Stimulated activated CD4-positive, alpha-beta T cell treated with anti-CD3 and anti-CD28 coated beads, Interleukin-12 subunit alpha, Interleukin-12 subunit beta, amount 100 ng/mL, for 24 hours (primary cell): ENCODE results near the gene KDM4C.

ENCODE experiments used
- DNase-seq, 2 experiments: peaks; one replicate each; pipeline ENCODE4 v3.0.0-alpha.2; 2020; ENCODE audit warnings: low read depth in 2 of 2

Gene KDM4C

GRCh38 chr9:7037176-7037575 lies 279.4 kb downstream of the KDM4C start:
- no peak for DNase-seq

GRCh38 chr9:7042124-7042523 lies 284.4 kb downstream of the KDM4C start:
- no peak for DNase-seq

DNA sequence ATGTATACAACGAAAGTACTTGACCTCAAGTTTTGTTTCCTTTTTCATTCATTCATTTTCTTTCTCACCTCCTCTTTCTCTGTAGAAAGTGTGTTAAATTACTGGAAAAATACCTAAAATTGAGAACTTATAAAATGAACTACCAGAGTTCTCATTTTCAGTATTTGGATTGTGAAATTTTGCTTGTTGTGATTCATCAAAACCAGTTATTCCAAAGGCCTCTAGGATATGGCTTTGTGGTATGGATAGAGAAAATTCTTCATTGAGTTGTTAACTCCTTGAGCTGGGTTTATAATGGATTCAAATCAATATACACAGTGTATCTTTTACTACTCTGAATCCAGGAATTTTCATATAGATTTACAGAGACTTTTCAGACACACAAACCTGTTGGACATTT lies 287.6 kb downstream of the KDM4C start:
- no peak for DNase-seq

DNA sequence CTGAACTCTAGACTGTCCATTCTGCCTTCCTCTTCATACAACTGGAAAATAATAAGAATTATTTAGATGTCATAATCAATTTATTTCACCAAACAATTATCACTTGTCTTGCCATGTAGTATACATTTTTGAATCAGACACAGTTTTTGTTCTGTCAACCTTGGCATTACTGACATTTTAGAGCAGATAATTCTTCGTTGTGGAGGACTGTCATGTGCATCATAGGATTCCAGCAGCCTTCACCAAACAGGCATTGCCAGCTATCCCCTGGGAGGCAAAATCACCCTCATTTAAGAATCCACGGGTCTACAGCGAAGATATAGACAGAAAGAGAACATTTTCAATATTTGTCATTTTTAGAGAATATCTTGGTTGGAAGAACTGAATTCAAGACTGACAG lies 293.9 kb downstream of the KDM4C start:
- no peak for DNase-seq

- no peak for DNase-seq
Observed at GRCh38 chr9:7053903-7054302, 296.1 kb downstream of the KDM4C start.

- no peak for DNase-seq
Observed at GRCh38 chr9:7055171-7055903, 297.6 kb downstream of the KDM4C start.

- no peak for DNase-seq
Observed at GRCh38 chr9:7056254-7056653, 298.5 kb downstream of the KDM4C start.

DNA sequence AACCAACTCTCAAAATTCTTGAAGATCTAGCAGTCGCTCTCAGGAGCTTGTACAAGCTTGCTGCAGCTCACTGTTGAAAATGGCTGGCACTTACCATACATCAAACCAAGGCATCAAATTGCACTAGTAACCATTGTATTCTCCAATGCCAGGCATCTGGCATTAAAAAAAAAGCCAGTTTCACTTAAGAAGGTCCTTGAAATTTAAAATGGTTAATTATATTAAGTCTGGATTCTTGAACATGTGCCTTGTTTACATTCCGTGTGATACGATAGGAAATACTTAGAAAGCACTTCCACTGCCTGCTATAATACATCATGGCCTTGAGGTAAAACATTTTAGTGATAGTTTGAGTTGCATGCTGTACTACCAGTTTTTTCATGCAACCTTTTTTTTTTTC lies 300.7 kb downstream of the KDM4C start:
- no peak for DNase-seq

GRCh38 chr9:7067169-7067568 lies 309.4 kb downstream of the KDM4C start:
- DNase-seq: no peak

DNA sequence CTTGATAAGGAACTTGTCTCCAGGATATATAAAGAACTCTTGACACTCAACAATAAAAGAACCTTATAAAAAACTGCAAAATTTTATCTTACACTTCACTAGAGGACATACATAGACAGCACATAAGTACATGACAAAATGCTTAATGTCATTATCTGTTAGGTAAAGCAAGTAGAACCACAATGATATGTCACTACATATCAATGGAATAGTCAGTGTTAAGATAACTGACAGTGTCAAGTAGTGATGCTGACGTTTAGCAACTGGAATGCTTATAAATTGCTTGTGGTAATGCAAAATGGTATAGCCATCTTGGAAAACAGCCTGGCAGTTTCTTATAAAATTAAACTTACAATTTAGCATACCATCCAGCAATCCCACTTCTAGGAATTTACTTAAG lies 314.1 kb downstream of the KDM4C start:
- DNase-seq: no peak

GRCh38 chr9:7073706-7074105 lies 315.9 kb downstream of the KDM4C start:
- no peak for DNase-seq

DNA sequence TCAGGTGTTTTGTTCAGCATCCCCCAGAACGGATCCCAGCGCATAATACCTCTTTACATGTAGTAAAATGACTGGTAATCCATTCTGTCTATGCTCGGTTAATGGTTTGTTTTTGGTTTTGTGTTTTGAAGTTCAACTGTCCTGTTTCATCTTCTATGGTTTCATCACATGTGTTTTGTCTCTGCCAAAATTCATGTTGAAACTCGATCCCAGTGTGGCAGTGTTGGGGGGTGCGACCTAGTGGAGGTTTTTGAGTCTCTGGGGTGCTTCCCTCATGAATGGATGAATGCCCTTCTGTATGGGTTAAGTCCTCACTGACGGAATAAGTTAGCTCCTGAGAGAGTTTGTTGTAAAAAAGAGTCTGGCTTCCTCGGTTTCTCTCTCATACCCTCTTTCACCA lies 317.4 kb downstream of the KDM4C start:
- DNase-seq: no peak

DNA sequence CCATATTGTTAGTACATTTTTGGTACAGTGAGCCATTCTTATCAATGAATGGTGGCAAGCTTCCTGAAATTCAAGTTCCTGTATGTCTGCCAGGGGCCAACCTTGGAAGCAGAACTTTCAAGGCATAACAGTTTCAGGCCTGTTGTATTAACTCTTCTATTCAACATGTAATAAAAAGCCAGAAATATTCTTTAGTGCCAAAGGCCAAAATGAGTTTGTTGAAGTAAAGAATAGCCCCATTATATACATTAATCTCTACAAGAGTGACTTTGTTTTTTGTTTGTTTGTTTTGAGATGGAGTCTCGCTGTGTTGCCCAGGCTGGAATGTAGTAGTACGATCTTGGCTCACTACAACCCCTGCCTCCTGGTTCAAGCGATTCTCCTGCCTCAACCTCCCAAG lies 321.3 kb downstream of the KDM4C start:
- no peak for DNase-seq

GRCh38 chr9:7081065-7081600 lies 323.4 kb downstream of the KDM4C start:
- DNase-seq: no peak

- DNase-seq: no peak
Observed at GRCh38 chr9:7083192-7083591, 325.4 kb downstream of the KDM4C start.

- no peak for DNase-seq
Observed at GRCh38 chr9:7085357-7085756, 327.6 kb downstream of the KDM4C start.

DNA sequence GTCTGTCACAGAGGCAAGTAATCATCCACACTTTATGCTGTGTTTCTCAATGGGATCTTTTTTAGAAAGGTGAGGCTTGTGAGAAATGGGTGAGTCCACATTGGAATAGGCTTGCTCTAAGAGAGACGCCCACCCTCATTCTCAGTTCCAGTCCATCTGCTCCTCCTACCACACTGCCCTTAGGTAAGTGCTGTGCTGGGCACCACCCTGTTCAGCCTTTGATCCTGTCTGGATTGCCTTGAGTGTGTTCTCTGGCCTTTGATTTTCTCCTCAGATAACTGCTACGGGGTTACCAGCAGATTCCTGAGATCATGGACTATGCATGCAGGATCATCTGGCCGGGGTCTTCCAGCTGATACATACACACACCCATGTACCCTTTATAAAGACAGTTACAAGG lies 328.6 kb downstream of the KDM4C start:
- DNase-seq: no peak

DNA sequence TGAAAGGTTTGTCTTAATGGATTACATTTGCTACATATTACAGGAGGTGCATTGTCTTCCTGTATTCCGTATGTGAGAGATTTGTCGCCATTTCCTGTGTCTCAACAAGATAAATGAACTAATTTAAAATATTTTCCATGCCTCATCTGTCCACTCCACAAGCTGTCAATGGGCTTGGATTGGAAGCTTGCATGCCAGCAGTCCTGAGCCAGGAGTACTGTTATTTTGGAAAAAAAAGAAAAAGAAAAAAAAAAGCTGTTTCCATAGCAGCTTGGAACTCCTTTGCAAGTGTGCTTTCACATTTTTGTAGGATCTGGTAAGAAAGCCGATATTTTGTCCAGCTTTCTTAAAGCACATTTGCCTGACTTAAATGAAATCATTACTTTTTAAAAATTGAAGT lies 330.8 kb downstream of the KDM4C start:
- no peak for DNase-seq

GRCh38 chr9:7089406-7090193 lies 331.8 kb downstream of the KDM4C start:
- DNase-seq: no peak

DNA sequence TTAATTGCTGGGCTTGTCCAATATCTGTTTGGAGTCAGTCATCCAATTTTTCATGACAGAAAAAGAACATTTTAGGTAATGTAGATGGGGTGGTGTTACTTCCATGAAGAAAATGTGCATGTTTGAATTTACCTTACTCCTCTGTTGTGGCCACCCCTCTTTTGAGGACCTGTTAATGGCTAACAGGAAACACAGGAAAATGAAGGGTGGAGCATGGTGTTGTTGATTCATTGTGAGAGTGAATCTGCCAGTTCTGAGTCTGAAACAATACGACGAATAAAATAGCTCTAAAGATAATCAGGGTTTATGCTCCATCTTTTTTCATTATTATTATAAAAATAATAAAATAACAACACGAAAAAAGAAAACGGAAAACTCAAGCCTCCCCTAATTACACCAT lies 335.3 kb downstream of the KDM4C start:
- DNase-seq: no peak

DNA sequence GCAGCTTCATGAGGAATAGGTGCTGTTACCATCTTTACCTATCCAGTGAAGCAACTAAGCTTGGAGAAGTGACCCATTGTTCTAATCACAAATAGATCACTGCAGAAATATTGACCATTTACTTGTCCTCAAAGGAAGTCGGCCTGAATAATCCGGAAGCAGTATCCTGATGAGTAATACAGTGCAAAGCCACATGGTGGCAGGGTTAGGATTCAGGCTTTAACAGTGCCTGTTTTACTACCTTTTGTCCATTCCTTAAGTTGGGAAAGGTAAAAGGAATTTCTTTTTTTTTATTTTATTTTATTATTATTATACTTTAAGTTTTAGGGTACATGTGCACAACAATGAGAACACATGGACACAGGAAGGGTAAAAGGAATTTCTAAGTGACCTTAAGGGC lies 336.3 kb downstream of the KDM4C start:
- DNase-seq: no peak

- DNase-seq: no peak
Observed at GRCh38 chr9:7094576-7094975, 336.8 kb downstream of the KDM4C start.

GRCh38 chr9:7095058-7095457 lies 337.3 kb downstream of the KDM4C start:
- no peak for DNase-seq
